Hindlimb muscle (tissue), 1 donor: ENCODE results near the gene AMOTL1. TPM values are rescaled to one million over a fixed set of nuclear protein-coding genes. Genes with fewer than 3 reads are reported as not detected.
A peak's percentile ranks its signal among the peaks of the same experiment; 100 is the strongest.

ENCODE experiments used
- DNase-seq: peaks from one replicate; pipeline ENCODE4 v3.0.0-alpha.2; 2013
- polyA plus RNA-seq: library from polyadenylated mRNA; unstranded; fragments of 120-200 nt; gene quantifications from one replicate; pipeline ENCODE4 v1.2.1, GENCODE V29; 2013; ENCODE audit not compliant: insufficient read length

Gene AMOTL1
- polyA plus RNA-seq, 1 donor = 50.6 TPM

DNA sequence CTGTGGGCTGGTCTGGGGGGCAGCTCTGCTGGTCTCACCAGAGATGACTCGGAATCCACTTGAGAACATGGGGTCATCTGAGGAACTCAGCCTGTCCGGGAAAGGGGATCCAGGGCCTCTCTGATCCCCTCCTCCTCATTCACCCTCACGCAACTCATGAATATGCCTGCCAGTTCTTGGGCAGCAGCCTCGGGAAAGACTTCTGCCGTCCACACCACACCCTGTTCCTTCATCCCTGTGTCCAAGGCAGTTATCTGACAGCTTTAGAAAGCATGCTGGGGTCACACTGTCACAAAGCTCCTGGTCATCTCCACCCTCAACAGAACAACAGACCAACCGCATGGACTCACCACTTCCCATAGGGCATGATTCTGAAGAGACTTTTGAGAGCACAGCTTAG, 88.3 kb downstream of the AMOTL1 start:
- DNase-seq = no peak

DNA sequence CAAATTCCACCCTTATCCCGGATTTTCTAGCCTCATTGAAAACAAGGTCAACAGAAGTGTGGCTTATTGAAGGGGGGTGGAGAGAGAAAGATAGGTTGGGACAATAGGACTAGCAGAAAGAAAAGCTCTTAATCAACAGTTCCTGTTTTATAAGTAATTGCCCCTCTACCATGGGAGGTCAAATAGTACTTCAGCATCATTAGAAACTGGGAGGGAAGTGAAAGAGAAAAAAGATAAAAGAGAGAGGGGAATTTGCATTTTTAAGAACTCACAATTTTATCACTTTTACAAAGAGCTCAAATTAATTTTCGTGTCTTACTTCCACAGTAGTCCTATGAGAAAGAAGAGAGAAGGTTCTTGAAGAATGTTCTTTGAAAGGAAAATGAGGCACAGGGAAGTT, 89.2 kb downstream of the AMOTL1 start:
- no peak for DNase-seq

DNA sequence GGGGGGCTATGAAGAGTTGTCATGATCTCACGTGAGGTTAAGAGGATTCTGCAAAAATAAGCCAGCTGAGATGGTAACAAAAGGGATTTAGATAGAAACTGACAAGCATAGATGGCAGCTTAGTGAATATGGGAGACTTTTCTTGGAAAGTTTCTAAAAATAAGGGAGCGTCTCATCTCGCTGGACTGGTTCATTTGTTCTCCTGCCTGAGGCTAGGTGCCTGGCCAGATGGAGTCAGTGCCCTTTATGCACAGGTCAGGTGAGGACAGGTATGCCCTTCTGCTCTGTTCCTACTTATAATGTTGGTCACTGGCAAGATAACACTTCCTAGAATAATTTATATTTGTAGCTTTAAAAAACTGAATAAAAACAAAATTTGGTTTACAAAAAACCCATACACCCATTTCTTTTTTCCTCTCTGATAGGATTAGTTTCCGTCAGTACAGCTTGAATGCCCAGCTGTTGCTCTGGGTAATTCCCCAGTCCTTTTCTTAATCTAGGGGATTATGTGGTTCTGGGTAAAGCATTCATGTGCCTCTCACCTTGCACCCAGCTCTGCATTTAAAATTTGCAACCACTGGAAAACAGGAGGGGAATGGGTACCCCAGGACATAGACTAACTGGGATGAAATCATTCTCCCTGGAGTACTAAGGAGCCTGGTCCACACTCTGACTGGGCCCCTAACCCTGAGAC, 90.0 kb downstream of the AMOTL1 start:
- no peak for DNase-seq

DNA sequence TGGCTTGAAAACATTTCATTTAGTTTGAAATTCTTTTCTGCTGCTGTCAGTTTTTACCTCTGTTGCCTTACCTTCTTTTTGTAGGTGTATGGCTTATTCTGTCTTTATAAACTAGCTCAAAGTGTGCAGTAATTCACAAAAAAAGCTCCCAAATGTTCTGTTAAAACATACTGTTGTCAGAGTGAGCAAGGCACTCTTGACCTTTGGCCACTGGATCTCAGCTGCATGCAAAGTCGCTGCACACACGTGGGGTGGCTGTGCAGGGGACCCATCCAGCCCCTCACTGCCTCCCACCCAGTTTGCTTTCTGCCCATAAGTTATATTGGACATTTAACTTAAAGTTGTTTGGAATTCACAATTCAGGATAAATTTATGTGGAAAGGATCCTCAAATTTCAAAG, 92.2 kb downstream of the AMOTL1 start:
- no peak for DNase-seq

DNA sequence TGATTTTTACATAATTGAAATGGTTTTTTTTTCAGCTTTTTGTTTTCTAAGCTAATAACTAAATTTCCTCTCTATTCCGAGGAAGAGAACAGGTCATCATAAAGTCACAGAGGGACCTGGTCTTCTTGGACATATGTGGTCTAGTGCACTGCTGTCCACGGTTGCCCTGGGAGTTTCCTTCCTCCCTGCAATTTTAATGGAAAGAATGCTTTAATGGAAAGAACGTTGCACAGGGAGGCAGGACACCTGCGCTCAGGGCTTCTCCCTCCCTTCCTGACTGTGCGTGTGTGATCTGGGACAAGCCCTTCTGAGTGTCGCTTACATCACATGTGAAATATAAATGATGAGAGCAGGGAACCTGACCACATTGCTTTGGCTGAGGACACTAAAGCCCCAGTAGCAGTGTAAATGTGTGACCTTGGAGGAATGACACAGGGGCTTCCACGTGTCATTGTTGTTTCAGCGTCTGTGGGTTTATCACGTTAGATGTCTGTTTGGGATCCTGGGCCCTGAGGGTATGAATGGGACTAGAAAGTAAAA, 93.2 kb downstream of the AMOTL1 start:
- no peak for DNase-seq

DNA sequence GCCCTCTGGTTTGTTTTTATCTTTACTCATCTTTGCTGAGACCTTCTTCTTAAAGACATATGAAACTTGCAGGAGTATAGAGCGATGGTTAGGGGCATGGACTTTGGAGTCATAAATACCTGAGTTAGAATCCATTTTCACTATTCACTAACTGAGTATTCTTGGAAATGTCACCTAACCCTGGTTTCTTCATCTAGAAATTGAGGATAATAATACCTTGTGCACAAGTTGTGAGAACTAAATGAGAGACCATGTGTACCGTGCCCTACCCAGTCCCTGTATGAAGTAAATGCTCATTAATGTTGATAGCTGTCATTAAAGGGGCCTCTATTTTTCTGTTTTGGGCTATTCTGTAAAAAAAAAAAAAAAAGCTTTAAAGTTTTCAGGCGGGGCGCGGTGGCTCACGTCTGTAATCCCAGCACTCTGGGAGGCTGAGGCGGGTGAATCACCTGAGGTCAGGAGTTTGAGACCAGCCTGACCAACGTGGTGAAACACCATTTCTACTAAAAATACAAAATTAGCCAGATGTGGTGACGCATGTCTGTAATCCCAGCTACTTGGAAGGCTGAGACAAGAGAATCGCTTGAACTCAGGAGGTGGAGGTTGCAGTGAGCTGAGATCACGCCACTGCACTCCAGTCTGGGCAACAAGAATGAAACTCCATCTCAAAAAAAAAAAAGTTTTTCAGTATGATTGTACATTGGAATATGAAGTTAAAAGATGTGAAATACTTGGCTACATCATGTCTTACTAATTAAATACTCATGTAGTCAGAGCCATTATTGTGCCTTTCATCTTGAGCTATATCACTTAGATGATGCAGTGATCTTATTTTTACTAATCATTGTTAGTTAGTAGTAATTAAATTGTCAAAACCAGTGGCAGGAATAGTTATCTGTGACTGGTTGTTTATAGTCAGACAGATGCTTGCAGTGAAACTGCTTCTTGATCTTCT, 95.0 kb downstream of the AMOTL1 start:
- no peak for DNase-seq

DNA sequence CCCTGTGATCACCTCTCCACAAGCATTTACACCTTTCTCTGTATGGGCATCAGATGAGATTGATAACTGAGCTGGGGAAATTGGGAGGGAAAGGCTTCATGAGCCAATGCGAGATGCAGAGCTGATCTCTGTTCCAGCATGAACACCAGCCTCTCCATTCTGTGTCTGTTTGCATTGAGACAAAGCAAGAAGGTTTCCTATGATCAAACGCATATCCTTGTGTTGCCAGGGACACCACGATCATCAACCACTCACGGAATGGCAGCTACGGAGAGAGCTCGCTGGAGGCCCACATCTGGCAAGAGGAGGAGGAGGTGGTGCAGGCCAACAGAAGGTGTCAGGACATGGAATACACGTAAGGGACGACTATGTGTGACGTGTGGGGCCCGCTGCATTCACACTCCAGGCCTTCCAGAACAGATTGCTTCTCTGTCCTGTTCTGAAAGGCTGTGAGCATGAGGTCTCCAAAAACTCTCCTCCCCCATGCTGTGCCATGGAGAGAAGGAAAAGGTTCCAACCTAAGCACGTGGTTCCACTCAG, 96.4 kb downstream of the AMOTL1 start:
- no peak for DNase-seq

DNA sequence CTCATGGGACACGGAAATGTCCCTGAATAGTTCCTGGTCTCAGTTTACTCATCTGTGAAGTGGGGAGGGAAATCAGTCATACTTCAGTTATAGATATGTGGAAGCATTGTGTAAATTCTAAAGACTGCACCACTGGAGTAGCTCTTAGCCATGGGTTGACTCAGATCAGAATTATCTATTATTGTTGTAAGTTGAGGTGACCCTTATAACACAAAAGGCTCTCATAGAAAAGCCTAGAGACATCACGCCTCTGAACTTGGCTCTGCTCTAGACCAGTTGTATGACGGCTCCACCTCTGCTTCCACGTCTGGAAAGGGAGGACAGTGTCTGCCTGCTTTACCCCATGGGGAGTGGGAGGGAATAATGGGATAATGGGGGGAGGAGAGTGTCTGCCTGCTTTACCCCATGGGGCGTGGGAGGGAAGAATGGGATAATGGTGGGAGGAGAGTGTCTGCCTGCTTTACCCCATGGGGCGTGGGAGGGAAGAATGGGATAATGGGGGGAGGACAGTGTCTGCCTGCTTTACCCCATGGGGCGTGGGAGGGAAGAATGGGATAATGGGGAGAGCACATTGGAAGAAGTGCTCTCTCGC, 98.2 kb downstream of the AMOTL1 start:
- no peak for DNase-seq

DNA sequence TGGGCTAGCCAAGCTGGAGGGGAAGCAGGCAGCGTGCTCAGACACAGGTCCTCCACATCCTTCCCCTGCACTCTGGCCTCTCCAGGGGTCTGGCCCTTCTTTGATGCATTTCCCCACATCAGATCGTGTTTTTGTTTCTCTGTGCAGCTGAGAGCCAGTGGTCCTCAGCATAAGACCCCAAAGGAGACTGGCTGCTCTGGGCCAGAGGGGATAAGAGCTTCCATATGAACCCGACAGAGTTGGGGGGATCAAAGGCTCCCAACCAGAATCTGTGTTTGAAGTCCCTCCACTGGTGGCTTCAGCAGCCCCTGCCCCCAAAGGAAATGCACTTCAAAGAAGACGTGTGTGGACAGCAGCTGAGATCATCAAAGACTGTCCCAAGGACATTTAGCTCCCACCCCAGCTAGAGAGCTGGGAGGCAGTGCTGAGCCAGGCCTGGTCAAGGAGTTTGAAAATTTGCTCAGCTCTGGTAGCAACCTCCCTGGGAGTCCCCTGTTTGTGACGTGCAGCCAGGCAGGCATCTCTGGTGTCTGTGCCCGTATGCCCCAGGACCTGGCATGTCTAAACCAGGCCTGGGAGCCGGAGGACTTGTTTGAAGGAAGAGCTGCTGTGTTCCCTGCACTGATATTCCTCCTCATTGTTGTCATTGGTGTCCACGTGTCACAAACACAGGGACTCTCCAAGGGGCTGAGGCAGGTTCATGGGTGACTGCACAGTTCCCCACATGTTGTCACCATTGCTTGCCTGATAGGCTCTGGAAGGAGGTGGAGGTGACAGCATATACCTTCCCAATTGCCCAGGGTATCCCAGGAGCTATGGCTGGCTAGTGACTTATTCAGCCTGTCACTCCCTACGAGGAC, 99.0 kb downstream of the AMOTL1 start:
- DNase-seq = no peak

DNA sequence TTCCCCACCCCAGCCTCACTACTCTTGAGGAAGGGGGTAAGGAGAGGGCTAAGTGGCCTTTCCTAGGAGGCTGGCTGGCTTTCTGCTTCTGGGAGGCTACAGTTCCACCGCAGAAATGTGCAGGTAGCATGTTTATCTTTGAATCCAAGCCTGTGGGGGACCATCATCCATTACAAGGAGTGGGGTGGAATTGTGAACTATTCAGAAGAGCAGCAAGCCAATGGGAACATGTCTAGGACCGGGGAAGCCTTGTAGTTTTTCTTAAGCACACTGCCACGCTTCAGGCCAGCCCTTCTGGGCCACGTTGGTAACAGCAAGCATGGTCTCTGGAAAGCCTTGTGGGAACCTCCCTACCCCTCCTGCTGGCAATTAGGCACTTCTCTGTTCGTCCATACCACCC, 100.3 kb downstream of the AMOTL1 start:
- no peak for DNase-seq

DNA sequence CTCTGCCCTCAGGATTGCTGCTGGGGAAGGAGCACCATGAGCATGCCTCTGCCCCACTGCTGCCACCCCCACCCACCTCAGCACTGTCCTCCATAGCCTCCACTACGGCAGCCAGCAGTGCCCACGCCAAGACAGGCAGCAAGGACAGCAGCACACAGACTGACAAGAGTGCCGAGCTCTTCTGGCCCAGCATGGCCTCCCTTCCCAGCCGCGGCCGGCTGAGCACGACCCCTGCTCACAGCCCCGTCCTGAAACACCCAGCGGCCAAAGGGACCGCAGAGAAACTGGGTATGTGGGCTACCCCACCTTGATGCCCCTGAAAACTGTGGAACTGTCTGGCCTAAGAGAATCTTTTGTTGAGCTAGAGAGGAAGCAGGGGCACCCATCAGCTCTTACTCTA, 101.0 kb downstream of the AMOTL1 start:
- DNase-seq = no peak

DNA sequence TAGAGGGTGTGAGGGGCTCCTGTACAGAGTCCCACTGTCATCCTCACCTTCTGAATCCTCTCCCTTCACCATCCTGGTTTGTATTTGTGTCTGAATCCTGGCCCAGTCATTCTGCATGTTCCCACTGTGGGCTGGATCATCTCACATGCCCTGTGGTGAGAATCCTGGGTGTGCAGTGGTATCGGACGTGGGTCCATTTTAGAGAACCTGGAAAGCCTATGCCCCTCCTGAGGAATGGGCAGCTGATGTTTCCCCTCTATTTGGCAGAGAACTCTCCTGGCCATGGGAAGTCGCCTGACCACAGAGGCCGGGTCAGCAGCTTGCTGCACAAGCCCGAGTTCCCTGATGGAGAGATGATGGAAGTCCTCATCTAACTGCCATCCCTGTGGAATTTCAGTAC, 102.3 kb downstream of the AMOTL1 start:
- no peak for DNase-seq

DNA sequence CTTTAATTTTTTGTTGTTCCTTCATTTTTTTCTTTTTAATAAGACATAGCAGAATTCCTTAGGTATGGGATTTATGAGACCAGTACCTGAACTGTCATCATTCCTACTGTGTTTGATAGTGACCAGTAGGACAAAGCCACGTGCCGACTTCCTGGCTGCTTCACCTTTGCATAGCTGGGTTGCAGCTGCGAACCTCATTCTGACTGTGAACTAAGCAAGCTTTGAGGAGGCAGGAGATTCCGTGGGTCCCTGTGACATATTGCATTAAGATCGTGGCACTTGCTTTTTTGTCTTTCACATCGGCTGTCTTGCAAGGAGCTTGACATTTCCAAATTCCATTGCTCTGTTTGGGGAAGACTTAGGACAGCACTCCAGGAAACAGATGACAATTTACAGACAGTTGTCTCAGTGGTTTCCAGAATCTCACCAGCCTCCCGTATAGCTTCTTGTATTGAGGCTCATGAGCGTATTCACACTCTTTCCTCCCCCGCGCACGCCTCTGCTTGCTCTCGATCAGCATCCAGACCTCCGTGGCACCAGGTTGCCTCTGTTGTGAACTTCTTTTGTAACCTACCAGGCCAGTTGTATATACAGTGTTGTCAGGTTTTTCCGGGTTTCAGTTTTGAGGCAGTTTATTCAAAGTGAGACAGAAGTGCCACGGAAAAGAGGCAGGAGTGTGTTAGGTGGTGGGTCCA, 103.5 kb downstream of the AMOTL1 start:
- no peak for DNase-seq

DNA sequence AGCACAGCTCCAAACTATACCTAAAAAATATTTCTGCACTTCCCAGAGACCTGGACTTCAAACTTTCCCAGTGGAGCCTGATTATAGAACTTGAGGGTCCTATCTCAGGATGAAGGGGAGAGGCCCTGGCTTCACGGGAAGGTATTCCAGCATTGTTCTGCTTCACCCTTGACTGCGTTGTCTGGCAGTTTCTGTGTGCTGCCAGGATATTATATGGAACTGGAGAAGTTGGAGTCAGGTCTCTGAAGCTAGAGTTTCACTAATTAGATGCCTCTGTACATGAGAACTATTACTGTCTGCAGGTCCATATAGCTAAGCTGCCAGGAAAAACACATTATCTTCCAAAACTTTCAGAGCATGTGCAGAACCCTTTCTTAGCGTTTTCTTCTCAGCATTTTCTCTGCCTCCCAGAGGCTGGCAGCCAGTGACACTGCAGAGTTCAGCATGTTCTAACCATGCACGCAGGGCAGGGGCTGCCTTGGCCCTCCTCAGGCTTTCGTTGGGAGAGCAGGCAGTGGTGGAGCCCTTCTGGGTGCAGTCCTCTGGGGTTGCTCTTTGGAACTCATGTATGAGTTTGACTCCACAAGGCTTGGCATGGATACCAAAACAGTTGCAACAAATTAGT, 105.9 kb downstream of the AMOTL1 start:
- peak; percentile 69 for DNase-seq

DNA sequence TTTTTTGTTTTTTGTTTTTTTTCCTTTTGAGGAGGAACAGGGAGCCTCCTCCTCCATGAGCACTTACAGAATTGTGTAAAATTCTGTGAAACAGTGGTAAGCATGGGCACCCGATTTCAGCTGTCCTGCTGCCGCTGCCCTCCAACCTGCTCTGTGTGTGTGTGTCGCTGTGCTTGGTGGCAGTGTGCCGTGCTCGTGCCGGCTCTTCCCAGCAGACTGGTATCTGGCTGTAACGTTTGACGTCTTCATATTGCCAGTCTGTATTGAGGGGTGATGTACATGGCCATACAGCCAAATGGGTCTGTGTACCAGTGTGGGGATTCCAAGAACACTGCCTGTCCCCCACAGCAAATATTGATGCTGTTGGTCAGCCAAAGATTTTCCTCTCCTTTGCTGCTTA, 108.1 kb downstream of the AMOTL1 start:
- no peak for DNase-seq

DNA sequence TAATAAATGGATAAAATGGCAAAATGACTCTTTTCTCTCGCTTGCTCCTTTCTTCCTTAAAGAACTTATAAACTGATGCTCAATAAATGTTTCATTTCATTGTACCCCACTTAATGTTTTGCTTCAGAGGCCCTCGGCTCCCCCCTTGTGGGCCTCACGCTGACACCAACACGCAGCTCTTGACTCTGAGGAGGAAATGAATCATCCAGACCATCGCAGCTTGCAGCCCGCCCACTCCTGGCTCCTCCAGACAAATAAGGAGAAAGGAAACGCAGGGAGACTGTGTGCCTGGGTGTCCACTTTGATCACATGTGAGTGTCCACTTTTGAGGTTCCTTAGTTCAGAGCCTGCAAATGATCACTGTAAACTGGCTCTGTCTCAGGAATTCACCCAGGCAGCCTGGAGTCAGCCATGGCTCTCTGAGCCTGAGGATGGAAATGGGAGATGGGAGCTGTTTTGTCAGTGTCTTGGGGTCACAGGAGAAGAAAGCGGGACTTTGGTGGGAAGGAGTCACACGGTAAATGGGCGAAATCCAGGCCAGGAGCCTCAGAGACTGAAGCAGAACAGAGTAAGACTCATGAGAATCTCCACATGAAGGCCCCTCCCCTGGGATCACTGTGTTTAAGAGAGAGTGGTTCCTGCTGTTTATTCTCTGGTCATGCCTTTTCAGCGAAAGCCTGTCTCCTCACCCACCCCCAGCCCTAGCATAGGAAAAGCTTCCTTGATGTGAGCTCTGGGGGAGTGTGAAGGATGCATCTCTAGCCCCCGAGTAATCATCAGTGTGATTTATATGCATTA, 108.7 kb downstream of the AMOTL1 start:
- DNase-seq = peak; percentile 86

DNA sequence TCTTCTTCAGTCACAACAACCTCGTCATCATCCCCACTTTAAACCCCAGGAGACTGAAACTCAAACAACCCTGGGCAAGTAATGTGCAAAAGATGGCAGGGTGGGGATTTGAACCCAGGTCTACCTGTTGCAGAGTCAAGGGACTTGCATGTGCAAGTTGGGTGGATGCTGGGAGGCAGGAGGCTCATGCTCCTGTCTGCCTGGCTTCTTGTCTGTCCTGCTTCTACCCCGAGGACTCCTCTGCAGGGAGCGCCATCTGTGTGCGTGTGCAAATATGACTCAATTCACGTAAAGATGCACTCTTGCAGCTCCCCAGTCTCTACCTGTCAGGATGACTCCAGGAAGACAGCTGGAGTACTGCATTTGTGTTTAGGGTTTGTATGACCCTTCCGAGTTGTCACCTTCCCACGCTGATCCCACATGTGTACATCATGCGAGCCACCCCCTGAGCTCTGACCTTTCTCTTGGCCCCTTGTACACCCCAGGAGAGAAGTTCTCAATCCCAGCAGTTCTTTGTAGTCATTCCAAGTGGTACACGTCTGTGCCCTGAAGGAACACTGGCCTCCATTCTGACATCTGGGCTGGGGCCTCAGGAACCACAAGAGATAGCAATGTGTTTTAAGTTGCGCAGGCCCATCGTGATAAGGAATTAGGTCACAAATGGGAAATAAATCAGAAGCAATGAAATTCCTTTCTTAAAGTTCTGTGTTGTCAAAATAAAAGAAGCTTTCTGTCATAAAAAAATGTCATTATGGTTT, 109.5 kb downstream of the AMOTL1 start:
- no peak for DNase-seq

DNA sequence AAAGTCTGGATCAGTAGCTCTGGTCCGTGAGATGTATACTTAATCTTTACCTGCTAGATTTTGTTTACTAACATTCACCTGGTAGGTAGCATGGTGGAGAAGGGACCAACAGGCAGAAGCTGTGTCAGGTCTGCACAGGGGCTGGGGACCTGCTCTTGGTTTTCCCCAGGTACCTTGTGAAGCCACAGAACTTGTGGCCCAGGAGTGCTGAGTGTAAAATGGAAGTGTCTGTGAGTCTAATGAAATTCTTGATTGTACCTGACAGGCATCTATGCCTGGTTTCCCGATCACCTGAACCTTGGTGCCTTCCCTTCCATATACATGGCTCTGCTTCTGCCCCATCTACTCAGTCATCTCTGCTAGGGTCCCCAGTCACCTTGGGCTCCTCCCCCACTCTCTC, 110.8 kb downstream of the AMOTL1 start:
- DNase-seq = no peak

DNA sequence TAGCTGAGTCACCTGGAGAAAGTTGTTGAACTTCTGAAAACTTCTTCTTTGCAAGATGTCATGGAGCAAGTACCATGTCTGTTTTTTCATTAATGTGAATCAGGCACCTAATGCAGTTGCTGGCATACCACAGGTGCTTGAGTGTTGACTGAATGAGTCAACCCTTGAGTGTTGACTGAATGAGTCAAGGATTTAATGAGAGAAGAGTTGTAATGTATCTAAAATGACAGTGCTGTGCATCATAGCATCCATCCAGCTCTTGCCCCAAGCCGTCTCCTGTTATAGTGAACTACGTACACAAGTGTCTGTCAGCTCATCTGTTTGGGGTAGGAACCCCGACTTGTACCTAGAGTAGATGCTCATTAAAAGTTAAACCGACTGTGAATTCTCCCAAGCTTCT, 112.1 kb downstream of the AMOTL1 start:
- no peak for DNase-seq
